ENCODE results near the gene ACSM6.

The ACSM6 gene

DNA sequence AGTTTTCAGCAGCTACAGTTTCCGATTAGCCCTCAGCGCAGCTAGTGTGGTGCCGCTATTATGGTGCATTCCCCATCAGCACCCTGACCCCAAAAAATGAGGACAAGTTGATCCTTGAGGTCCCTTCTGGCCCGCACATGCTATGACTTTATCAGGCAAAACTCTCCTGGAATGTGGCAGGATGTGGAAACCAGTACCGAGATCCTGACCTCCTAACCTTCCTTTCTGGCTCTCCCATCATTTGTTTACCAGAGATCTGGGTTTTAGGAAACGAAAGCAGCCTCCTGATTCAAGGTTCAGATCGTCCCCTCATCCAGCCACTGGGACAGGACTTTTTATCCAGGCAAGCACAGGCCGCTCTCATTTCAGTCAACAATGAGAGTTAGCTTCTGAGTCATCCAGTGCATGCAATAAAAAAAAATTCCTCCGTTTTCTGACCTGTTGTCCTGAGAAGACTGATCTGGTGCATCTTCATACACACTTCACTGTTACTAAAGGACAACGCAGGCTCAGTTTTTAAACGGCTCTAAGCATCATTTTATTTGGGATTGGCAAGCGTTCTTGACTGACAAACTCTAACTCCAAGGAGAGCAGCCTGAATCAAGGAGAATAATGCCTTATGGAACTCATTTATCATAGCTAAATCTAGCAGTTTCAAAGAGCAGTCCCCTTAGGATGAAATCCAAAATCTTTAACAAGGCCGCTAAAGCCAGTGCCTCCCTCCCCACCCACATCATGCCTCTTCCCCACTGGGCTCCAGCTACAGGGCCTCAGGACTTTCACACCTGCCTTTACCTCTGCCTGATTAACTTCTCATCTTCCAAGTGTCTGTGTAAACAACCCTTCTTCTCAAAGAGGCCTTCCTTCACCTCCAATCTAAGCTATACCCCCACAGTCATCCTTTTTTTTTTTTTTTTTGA lies 79.6 kb downstream of the ACSM6 start:
- no peak for DNase-seq (ENCODE audit: low spot score)
- TF ChIP-seq, protein P1, sequence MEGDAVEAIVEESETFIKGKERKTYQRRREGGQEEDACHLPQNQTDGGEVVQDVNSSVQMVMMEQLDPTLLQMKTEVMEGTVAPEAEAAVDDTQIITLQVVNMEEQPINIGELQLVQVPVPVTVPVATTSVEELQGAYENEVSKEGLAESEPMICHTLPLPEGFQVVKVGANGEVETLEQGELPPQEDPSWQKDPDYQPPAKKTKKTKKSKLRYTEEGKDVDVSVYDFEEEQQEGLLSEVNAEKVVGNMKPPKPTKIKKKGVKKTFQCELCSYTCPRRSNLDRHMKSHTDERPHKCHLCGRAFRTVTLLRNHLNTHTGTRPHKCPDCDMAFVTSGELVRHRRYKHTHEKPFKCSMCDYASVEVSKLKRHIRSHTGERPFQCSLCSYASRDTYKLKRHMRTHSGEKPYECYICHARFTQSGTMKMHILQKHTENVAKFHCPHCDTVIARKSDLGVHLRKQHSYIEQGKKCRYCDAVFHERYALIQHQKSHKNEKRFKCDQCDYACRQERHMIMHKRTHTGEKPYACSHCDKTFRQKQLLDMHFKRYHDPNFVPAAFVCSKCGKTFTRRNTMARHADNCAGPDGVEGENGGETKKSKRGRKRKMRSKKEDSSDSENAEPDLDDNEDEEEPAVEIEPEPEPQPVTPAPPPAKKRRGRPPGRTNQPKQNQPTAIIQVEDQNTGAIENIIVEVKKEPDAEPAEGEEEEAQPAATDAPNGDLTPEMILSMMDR (IDR thresholded peaks at IDR 0.05; ENCODE audit: borderline replicate concordance, control extremely low read depth, extremely low read depth, insufficient read depth, missing control alignments), result no peak
- in situ Hi-C loops (cut with MboI; ENCODE audit: low sequenced_read_pairs, unreplicated experiment), result no loop called here

DNA sequence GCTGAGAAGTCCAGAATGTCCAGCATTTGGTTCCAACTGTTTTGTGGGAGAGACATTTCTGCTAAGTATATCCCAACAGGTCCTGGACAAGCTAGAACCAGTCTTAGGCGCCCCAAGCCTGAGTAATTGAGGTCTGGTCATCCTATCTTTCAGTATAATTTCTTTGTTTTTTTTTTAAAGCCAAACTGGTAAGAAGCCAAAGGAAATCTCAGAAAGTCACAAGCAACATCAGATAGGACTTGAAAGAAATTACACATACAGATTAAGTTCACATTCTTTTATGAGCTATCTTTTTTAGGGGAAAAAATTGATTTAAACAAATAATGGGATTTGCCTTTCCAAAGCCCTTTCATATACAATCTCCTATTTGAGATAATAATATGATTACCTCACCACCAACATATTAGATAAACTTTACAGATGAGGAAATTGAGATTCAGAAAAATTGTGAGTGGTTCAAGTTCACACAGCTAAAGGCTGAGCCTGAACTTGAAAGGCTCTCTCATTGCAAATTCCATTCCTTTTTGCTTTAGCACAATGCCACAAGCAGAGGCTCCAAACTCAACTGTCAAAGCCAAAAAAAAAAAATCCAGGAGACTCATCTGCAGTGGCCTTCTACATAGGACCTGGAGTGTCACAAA lies 81.8 kb downstream of the ACSM6 start:
- in situ Hi-C loops (cut with MboI; ENCODE audit: low sequenced_read_pairs, unreplicated experiment), result no loop called here
- no peak for DNase-seq (ENCODE audit: low spot score)
- TF ChIP-seq, protein P1 (IDR thresholded peaks at IDR 0.05; ENCODE audit: borderline replicate concordance, control extremely low read depth, extremely low read depth, insufficient read depth, missing control alignments), result no peak

DNA sequence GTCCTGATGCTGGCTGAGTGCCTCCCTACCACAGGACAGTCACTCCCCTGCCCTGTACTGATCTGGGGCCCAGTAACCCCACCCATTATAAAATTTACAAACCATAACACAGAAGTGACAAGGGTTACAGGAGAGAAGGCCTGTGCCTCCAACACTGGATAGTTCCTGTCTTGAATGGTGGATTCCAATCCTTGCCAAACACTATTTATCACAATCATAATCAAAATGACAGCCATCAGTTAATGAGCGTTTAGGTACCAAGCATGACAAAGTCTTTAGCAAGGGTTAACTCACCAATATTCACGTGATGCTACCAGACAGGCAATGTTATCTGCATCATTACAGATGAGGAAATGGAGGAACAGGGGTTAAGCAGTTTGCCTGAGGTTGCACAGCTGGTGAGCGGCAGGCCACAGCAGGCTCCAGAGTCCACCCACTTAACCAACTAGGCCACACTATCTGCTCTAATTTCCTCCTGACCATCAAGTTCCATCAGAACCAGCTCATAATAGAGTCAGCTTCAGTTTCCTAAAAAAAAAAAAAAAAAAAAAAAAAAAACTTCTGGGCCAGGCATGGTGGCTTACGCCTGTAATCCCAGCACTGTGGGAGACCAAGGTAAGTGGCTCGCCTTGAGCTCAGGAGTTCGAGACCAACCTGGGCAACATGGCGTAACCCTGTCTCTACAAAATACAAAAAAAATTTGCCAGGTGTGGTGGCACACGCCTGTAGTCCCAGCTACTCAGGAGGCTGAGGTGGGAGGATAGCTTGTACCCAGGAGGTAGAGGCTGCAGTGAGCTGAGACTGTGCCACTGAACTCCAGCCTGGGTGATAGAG lies 82.5 kb downstream of the ACSM6 start:
- TF ChIP-seq, protein P1 (IDR thresholded peaks at IDR 0.05; ENCODE audit: borderline replicate concordance, control extremely low read depth, extremely low read depth, insufficient read depth, missing control alignments), result no peak
- DNase-seq (ENCODE audit: low spot score), result no peak
- in situ Hi-C loops (cut with MboI; ENCODE audit: low sequenced_read_pairs, unreplicated experiment), result no loop called here

DNA sequence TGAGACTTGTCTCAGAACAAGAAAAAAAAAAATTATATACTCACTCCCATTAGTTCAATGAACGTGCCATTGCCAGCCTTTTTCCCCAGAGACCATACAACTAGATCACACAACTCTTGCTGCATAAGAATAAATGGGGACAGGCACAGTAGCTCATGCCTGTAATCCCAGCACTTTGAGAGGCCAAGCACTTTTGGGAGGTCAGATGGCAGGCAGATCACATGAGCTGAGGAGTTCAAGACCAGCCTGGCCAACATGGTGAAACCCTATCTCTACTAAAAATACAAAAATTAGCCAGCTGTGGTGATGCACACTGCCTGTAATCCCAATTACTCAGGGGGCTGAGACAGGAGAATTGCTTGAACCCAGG lies 83.1 kb downstream of the ACSM6 start:
- in situ Hi-C loops (cut with MboI; ENCODE audit: low sequenced_read_pairs, unreplicated experiment), result no loop called here
- DNase-seq (ENCODE audit: low spot score), result no peak
- TF ChIP-seq, protein P1 (IDR thresholded peaks at IDR 0.05; ENCODE audit: borderline replicate concordance, control extremely low read depth, extremely low read depth, insufficient read depth, missing control alignments), result no peak

DNA sequence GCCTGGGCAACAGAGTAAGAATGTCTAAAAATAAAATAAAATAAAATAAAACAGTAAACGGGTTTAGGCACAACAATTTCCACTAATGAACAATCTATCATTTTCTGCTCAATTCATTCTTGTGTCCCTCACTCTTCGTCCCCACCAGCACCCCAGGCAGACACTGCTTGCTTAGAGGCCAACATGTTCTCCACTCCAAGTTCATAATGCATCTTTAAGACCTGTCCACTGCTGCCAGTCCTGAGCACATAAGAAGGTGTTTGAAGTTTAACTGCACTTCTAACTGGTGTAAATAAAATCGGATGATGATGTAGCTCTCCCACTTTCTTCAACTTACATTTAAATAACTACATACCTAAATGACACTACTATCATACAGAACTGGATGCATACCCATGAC lies 83.6 kb downstream of the ACSM6 start:
- DNase-seq (ENCODE audit: low spot score), result no peak
- in situ Hi-C loops (cut with MboI; ENCODE audit: low sequenced_read_pairs, unreplicated experiment), result no loop called here
- TF ChIP-seq, protein P1 (IDR thresholded peaks at IDR 0.05; ENCODE audit: borderline replicate concordance, control extremely low read depth, extremely low read depth, insufficient read depth, missing control alignments), result no peak
